Colon (tissue), 2 donors: Measurements from ENCODE around the gene KLHL12.
"Not testable (repeated sequence)": the region's sequence is repeated elsewhere in the genome, so short reads cannot be mapped to it uniquely, and the experiment has no call there.

Source experiments
- FAIRE-seq: peaks from 2 replicates; lab custom pipeline; 2012; peaks lifted over from hg19 to GRCh38; lab: Jason Lieb, UNC
- donor health status: control.
- donor health status: control.

The KLHL12 gene

GRCh38 chr1:202951437-202951836 is 24.4 kb upstream of the KLHL12 start:
- no peak for FAIRE-seq

- no peak for FAIRE-seq
These were observed 18.4 kb upstream of the KLHL12 start for GRCh38 chr1:202945483-202945882.

- FAIRE-seq = no peak
These were observed 17.4 kb upstream of the KLHL12 start for GRCh38 chr1:202944438-202944921.

GRCh38 chr1:202942426-202942825 is 15.4 kb upstream of the KLHL12 start:
- FAIRE-seq = no peak

GRCh38 chr1:202941372-202941771 is 14.3 kb upstream of the KLHL12 start:
- FAIRE-seq = no peak

- FAIRE-seq = no peak
These were observed 13.5 kb upstream of the KLHL12 start for GRCh38 chr1:202940561-202940960.

- no peak for FAIRE-seq
These were observed 11.4 kb upstream of the KLHL12 start for GRCh38 chr1:202938287-202938925.

- not testable (repeated sequence) for FAIRE-seq
These were observed 9.4 kb upstream of the KLHL12 start for GRCh38 chr1:202936409-202936808.

GRCh38 chr1:202935844-202936243 is 8.8 kb upstream of the KLHL12 start:
- no peak for FAIRE-seq

- no peak for FAIRE-seq
These were observed 7.7 kb upstream of the KLHL12 start for GRCh38 chr1:202934755-202935154.

- FAIRE-seq = no peak
These were observed 5.4 kb upstream of the KLHL12 start for GRCh38 chr1:202932476-202932875.

GRCh38 chr1:202923533-202923932 is 3.5 kb downstream of the KLHL12 start:
- no peak for FAIRE-seq

- FAIRE-seq = no peak
These were observed 7.4 kb downstream of the KLHL12 start for GRCh38 chr1:202919615-202920014.

GRCh38 chr1:202915146-202915545 is 11.9 kb downstream of the KLHL12 start:
- FAIRE-seq = no peak

- not testable (repeated sequence) for FAIRE-seq
These were observed 14.6 kb downstream of the KLHL12 start for GRCh38 chr1:202912476-202912875.

GRCh38 chr1:202909494-202909893 is 17.5 kb downstream of the KLHL12 start:
- FAIRE-seq = no peak

- FAIRE-seq = no peak
These were observed 18.0 kb downstream of the KLHL12 start for GRCh38 chr1:202908998-202909397.

- no peak for FAIRE-seq
These were observed 21.7 kb downstream of the KLHL12 start for GRCh38 chr1:202905331-202905730.

GRCh38 chr1:202903808-202904207 is 23.2 kb downstream of the KLHL12 start:
- not testable (repeated sequence) for FAIRE-seq

GRCh38 chr1:202901555-202901954 is 25.5 kb downstream of the KLHL12 start:
- FAIRE-seq = no peak

- FAIRE-seq = no peak
These were observed 34.5 kb downstream of the KLHL12 start for GRCh38 chr1:202892501-202892900.

- no peak for FAIRE-seq
These were observed 36.6 kb downstream of the KLHL12 start for GRCh38 chr1:202890392-202890791.

GRCh38 chr1:202888531-202889360 is 38.3 kb downstream of the KLHL12 start, which contains the start of gene RABIF:
Gene RABIF, minus strand, starts transcription at chr1:202889149. Its CDS starts 51 bp downstream, at chr1:202889098.
- FAIRE-seq = no peak

GRCh38 chr1:202888221-202888530 is 38.9 kb downstream of the KLHL12 start:
- no peak for FAIRE-seq
